HFFc6 (cell line): ENCODE results near the gene BRWD1. TPM values are rescaled to one million over a fixed set of nuclear protein-coding genes. Genes with fewer than 3 reads are reported as not detected.
"Not testable (repeated sequence)": the region's sequence is repeated elsewhere in the genome, so short reads cannot be mapped to it uniquely, and the experiment has no call there.

Source experiments
- DNase-seq: peaks from one replicate; pipeline ENCODE4 v3.0.0-alpha.2; 2018
- H3K27ac Mint-ChIP-seq: 2 replicates; pipeline ENCODE4 v1.8.0; 2020; ENCODE audit warnings: mild to moderate bottlenecking, mixed read lengths
- H3K27me3 Mint-ChIP-seq: 2 replicates; pipeline ENCODE4 v1.8.0; 2021; ENCODE audit warnings: mild to moderate bottlenecking, moderate library complexity, mixed read lengths; ENCODE audit not compliant: insufficient read depth
- H3K36me3 Mint-ChIP-seq: 2 replicates; pipeline ENCODE4 v1.8.0; 2021; ENCODE audit warnings: low read depth, mixed read lengths
- H3K4me1 Mint-ChIP-seq: 2 replicates; pipeline ENCODE4 v1.8.0; 2020; ENCODE audit warnings: low read depth, mixed read lengths
- H3K4me3 Mint-ChIP-seq: 2 replicates; pipeline ENCODE4 v1.8.0; 2020; ENCODE audit warnings: mild to moderate bottlenecking, moderate library complexity, mixed read lengths
- H3K9me3 Mint-ChIP-seq: 2 replicates; pipeline ENCODE4 v1.8.0; 2020; ENCODE audit warnings: mild to moderate bottlenecking, mixed read lengths
- CTCF ChIP-seq: fragments of 200-600 bp; sonication (generic); IDR thresholded peaks from 2 replicates; pipeline ENCODE4 v1.5.0; 2021; ENCODE audit warnings: antibody characterized with exemption, mild to moderate bottlenecking
- total RNA-seq, 6 experiments: library from RNA; stranded (reverse); fragmentation: NEBNext Ultra II Directional; extraction: Animal tissue kit (Norgen Biotek cat#: 25700); gene quantifications; 2 replicates in 1 of 6; 3 replicates in 5 of 6; pipeline ENCODE4 v1.2.3, GENCODE V29; 2021

The BRWD1 gene
- total RNA-seq, 6 experiments from 2014 or later, result 15.0 to 17.7 (median 15.9) TPM

- Mint-ChIP-seq H3K27me3 (peaks cover 6% of the 10 kb centered on the region), H3K36me3 (no peaks in the 10 kb centered on the region), H3K4me1 (peaks cover 26% of the 10 kb centered on the region), H3K9me3 (no peaks in the 10 kb centered on the region), H3K27ac (peak overlapping the region; percentile 67), H3K4me3 (peak overlapping the region; percentile 31)
- peak; percentile 58 for DNase-seq
- TF ChIP-seq CTCF, result peak; percentile 17; the same call in 1 of the 2 replicates
Observed at GRCh38 chr21:39137248-39138178, 175.9 kb downstream of the BRWD1 start.

GRCh38 chr21:39136711-39137110 is 176.7 kb downstream of the BRWD1 start:
- Mint-ChIP-seq H3K4me1 (peaks cover 25% of the 10 kb centered on the region), H3K36me3 (no peaks in the 10 kb centered on the region), H3K27ac (peak overlapping the region; percentile 67), H3K27me3 (peaks cover 6% of the 10 kb centered on the region; the same call in 1 of the 2 replicates), H3K4me3 (no peak overlapping the region), H3K9me3 (no peaks in the 10 kb centered on the region)
- peak; percentile 73 for DNase-seq
- TF ChIP-seq CTCF, result no peak

GRCh38 chr21:39136138-39136537 is 177.3 kb downstream of the BRWD1 start:
- TF ChIP-seq CTCF, result peak; percentile 72
- not testable (repeated sequence) for H3K4me3 Mint-ChIP-seq, H3K27me3 Mint-ChIP-seq, DNase-seq, H3K36me3 Mint-ChIP-seq, H3K9me3 Mint-ChIP-seq
- peak overlapping the region; percentile 12; the same call in 1 of the 2 replicates for H3K27ac Mint-ChIP-seq
- H3K4me1 Mint-ChIP-seq, result peaks cover 19% of the 10 kb centered on the region

- Mint-ChIP-seq H3K9me3 (no peaks in the 10 kb centered on the region), H3K4me1 (peaks cover 18% of the 10 kb centered on the region), H3K4me3 (no peak overlapping the region), H3K36me3 (no peaks in the 10 kb centered on the region), H3K27me3 (peaks cover 5% of the 10 kb centered on the region; the same call in 1 of the 2 replicates), H3K27ac (no peak overlapping the region)
- TF ChIP-seq CTCF, result no peak
- no peak for DNase-seq
Observed at GRCh38 chr21:39134288-39134810, 179.1 kb downstream of the BRWD1 start.

Other genes starting within 250 kb of the BRWD1 start
- 10 to 100 TPM; 60.8 to 81.9 (median 74.4) TPM for gene PSMG1, start 130.2 kb downstream of the BRWD1 start, total RNA-seq
- 100 to 1,000 TPM; 177 to 229 (median 202) TPM for gene HMGN1, start 35.5 kb upstream of the BRWD1 start, total RNA-seq
- gene LCA5L, start 132.1 kb upstream of the BRWD1 start, total RNA-seq, result 1 to 10 TPM in 2 of 6 experiments, under 1 TPM in 4; 0.73 to 1.4 (median 0.86) TPM
- 1 to 10 TPM; 1.4 to 3.7 (median 2.3) TPM for gene SH3BGR, start 138.3 kb upstream of the BRWD1 start, total RNA-seq